ENCODE results near the gene B3GALT6.
"Not testable (repeated sequence)": the region's sequence is repeated elsewhere in the genome, so short reads cannot be mapped to it uniquely, and the experiment has no call there.

The B3GALT6 gene

DNA sequence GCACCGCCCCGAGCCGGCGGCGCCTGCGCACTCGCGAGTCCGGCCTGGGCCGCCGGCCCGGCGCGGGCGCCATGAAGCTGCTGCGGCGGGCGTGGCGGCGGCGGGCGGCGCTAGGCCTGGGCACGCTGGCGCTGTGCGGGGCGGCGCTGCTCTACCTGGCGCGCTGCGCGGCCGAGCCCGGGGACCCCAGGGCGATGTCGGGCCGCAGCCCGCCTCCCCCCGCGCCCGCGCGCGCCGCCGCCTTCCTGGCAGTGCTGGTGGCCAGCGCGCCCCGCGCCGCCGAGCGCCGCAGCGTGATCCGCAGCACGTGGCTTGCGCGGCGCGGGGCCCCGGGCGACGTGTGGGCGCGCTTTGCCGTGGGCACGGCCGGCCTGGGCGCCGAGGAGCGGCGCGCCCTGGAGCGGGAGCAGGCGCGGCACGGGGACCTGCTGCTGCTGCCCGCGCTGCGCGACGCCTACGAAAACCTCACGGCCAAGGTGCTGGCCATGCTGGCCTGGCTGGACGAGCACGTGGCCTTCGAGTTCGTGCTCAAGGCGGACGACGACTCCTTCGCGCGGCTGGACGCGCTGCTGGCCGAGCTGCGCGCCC lies at the start of gene B3GALT6:
B3GALT6 (plus strand) TSS at position 30 of the 588 bp plus-strand sequence; CDS start at position 72, 42 bp downstream.
- DNase-seq: no peak
- in situ Hi-C loops (cut with HindIII; ENCODE audit: low pct_ligation_motif_present, low pct_unique_long_range_greater_than_20kb, low sequenced_read_pairs): no loop called here

DNA sequence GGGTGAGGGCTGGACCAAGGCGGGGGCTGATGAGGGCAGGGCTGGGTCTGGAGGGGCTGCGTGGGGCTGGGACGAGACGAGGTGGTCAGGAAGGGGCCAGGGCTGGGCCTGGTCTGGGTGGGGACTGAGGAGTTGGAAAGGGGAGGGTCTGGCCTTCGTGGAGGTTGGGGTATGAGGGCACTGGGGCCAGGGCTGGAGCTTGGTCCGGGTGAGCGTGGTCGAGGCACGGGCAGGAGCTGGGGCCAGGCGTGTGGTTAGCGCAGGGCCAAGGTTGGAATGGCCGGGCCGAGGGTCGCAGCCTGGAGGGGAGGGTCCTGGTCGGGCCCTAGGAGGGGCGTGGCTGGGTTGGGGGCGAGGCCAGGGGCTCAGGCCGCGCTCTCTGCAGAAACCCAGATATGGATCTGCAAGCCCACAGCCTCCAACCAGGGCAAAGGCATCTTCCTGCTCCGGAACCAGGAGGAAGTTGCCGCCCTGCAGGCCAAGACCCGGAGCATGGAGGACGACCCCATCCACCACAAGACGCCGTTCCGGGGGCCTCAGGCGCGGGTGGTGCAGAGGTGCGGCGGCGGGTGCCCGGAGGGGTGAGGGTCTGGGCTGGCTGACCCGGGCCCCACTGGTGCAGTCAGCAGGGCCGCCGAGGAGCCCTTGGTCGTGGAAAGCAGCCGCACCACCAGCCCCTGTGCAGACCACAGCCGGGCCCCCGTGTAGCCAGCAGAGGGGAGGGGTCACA lies 49.4 kb upstream of the B3GALT6 start:
- DNase-seq: no peak
- in situ Hi-C loops (cut with HindIII; ENCODE audit: low pct_ligation_motif_present, low pct_unique_long_range_greater_than_20kb, low sequenced_read_pairs): no loop called here

- in situ Hi-C loops (cut with HindIII; ENCODE audit: low pct_ligation_motif_present, low pct_unique_long_range_greater_than_20kb, low sequenced_read_pairs): no loop called here
- no peak for DNase-seq
Observed at GRCh38 chr1:1183221-1183747, 48.8 kb upstream of the B3GALT6 start.

- in situ Hi-C loops (cut with HindIII; ENCODE audit: low pct_ligation_motif_present, low pct_unique_long_range_greater_than_20kb, low sequenced_read_pairs): no loop called here
- no peak for DNase-seq
Observed at GRCh38 chr1:1183833-1184775, 47.9 kb upstream of the B3GALT6 start.

DNA sequence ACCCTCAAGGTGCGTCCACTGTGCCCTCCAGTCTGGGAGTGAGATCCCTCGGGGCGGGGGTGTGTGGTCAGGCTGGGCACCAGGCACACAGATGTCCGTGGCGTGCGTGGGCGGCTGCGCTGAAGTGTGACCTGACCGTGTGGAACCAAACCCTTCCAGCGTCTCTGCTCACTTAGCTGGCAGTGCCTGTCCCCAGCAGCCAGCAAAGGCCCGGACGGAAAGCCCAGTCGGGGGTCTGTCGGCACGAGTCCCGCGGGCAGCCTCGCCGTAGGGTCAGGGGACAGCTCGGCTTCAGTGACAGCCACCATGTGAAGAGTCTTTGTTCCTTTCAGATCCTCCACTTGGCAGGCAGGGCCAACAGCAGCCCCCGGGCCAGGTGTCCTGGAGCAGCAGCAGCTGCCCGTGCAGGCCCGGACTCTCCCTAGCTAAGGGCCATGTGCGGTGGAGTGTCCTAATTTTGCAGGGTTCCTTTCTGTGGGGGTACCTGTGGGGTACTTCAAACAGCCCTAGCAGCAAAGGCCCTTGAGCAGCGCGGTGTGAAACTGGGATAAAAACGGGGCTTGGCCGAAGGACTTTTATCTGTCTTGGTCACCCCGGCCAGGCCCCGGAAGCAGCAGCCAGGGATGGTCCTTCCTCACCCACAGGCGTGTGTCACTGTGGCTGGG lies 46.8 kb upstream of the B3GALT6 start:
- in situ Hi-C loops (cut with HindIII; ENCODE audit: low pct_ligation_motif_present, low pct_unique_long_range_greater_than_20kb, low sequenced_read_pairs): no loop called here
- no peak for DNase-seq

DNA sequence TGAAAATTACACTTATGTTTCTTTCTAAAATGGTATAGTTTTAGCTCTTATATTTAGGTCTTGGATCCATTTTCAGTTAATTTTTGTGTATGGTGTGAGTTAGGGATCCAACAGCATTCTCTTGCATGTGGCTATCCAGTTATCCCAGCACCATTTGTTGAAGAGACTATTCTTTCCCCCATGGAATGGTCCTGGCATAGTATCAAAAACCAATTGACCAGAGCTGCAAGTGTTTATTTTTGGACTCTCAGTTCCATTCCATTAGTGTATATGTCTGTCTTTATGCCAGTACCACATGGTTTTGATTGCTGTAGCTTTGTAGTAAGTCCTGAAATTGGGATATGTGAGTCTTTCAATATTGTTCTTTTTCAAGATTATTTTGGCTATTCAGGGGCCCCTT lies 44.1 kb upstream of the B3GALT6 start:
- in situ Hi-C loops (cut with HindIII; ENCODE audit: low pct_ligation_motif_present, low pct_unique_long_range_greater_than_20kb, low sequenced_read_pairs): no loop called here
- no peak for DNase-seq

DNA sequence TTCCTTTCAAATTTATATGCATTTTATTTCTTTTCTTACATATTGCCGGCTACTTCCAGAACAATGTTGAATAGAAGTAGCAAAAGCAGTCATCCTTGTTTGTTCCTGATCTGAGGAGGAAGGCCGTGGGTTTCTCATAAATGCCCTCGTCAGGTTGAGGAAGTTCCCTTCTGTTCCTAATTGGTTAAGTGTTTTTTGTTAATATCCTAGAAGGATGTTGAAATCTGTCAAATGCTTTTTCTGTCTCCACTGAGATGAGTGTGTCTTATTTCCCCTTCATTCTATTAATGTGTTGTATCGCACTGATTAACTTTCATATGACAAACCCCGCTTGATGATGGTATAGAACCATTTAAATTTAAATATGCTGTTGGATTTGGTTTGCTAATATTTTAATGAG lies 42.9 kb upstream of the B3GALT6 start:
- in situ Hi-C loops (cut with HindIII; ENCODE audit: low pct_ligation_motif_present, low pct_unique_long_range_greater_than_20kb, low sequenced_read_pairs): no loop called here
- DNase-seq: no peak

DNA sequence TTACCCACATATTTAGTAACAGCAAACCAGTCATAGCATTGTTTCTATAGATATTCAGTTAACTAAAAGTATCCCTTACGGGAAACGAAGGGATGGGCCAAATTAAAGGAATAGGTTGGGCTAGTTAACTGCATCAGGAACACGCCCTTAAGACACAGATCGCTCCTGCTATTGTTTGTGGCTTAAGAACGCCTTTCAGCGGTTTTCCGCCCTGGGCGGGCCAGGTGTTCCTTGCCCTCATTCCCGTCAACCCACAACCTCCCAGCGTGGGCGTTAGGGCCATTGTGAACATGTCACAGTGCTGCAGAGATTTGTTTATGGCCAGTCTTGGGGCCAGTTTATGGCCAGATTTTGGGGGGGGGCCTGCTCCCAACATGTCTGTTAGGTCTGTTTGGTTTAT lies 40.3 kb upstream of the B3GALT6 start:
- in situ Hi-C loops (cut with HindIII; ENCODE audit: low pct_ligation_motif_present, low pct_unique_long_range_greater_than_20kb, low sequenced_read_pairs): no loop called here

GRCh38 chr1:1194723-1195122 lies 37.3 kb upstream of the B3GALT6 start:
- in situ Hi-C loops (cut with HindIII; ENCODE audit: low pct_ligation_motif_present, low pct_unique_long_range_greater_than_20kb, low sequenced_read_pairs): no loop called here

More for the DNA sequence above, 40.3 kb upstream of the B3GALT6 start:
- no peak for DNase-seq

GRCh38 chr1:1195726-1196125 lies 36.3 kb upstream of the B3GALT6 start:
- DNase-seq; in situ Hi-C loops (cut with HindIII; ENCODE audit: low pct_ligation_motif_present, low pct_unique_long_range_greater_than_20kb, low sequenced_read_pairs): not testable (repeated sequence)

More at GRCh38 chr1:1194723-1195122, 37.3 kb upstream of the B3GALT6 start:
- DNase-seq: no peak

GRCh38 chr1:1196431-1197187 lies 35.4 kb upstream of the B3GALT6 start:
- in situ Hi-C loops (cut with HindIII; ENCODE audit: low pct_ligation_motif_present, low pct_unique_long_range_greater_than_20kb, low sequenced_read_pairs): no loop called here
- DNase-seq: no peak

DNA sequence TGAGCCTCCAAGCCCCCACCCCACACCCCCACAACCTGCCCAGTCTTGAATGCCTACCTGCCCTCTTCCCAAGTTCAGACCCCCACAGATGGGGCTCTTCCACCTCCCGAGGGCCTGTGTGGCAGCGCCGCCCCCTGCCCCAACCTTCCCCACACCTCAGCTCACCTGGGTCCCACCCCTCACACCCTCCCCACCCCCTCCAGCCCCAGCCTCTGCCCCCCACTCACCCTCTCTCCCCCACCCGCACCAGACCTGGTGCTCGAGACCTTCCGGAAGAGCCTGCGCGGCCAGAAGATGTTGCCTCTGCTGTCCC lies 34.9 kb upstream of the B3GALT6 start:
- DNase-seq: no peak
- in situ Hi-C loops (cut with HindIII; ENCODE audit: low pct_ligation_motif_present, low pct_unique_long_range_greater_than_20kb, low sequenced_read_pairs): no loop called here

GRCh38 chr1:1197551-1198422 lies 34.2 kb upstream of the B3GALT6 start:
- no peak for DNase-seq
- in situ Hi-C loops (cut with HindIII; ENCODE audit: low pct_ligation_motif_present, low pct_unique_long_range_greater_than_20kb, low sequenced_read_pairs): no loop called here

DNA sequence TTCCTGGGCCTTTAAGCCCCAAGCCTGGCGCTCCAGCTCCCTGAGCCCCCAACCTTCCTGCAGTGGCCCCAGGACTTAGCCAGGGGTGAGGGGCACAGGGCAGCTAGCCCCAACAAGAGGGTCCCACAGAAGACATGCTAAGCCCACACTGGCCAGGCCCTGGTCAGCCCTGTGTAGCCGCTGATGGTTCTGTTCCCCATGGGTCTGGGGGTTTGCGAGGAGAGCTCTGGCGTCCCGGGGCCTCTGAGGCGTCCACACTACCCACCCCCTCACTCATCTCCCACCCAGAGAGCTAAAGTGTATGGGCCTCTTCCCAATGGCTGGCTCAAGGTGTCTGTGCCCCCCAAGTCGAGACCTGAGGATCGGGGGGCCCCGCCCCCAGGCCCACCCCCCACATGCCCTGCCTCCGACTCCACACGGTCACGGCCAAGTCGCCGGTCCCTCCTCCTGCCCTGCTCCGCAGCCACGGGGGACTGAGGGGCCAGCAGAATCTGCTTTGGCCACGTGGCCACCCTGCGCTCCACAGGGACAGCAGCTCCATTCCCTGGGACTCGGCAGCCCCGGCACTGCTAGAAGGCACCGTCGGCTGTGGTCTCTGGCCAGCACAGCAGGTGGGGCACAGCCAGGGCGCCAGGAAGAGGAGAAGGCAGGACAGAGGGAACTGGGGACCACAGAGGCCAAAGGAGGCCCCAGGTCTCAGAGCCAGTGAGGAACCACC lies 33.5 kb upstream of the B3GALT6 start:
- in situ Hi-C loops (cut with HindIII; ENCODE audit: low pct_ligation_motif_present, low pct_unique_long_range_greater_than_20kb, low sequenced_read_pairs): no loop called here
- DNase-seq: no peak

- in situ Hi-C loops (cut with HindIII; ENCODE audit: low pct_ligation_motif_present, low pct_unique_long_range_greater_than_20kb, low sequenced_read_pairs): no loop called here
- DNase-seq: no peak
Observed at GRCh38 chr1:1199141-1199960, 32.7 kb upstream of the B3GALT6 start.
